Measurements from ENCODE around the gene C1QA. TPM values are rescaled to one million over a fixed set of nuclear protein-coding genes. Genes with fewer than 3 reads are reported as not detected.

C1QA gene
- total and polyA plus RNA-seq, 3 donors from 2014 or later = 8.7 to 142 (median 29.8) TPM

DNA sequence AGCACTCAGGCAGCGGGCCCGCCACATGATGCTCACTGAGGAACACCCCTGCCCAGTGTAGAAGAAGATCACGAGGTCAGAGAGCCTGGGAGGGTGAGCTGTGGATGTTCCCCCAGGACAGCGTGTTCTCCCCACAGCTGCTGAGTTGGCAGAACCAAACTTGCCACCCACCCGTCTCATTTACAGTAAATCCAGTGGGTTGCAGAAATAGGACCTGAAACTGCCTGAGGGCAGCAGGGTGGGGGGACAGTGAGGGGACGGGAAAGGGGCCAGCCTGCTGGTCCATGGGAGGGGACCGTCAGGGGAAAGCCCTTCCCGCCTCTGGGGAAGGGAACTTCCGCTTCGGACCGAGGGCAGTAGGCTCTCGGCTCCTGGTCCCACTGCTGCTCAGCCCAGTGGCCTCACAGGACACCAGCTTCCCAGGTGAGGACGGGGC is 16.5 kb downstream of the C1QA start, which contains the start of gene C1QB:
Gene C1QB (plus strand): TSS at position 356 of the 436 bp plus-strand sequence. CDS start 6,227 bp downstream, outside the sequence.
- no peaks in the 10 kb centered on the region for H3K36me3 ChIP-seq (ENCODE audit: low read depth, missing control alignments)
- H3K27me3 ChIP-seq = no peaks in the 10 kb centered on the region
- DNase-seq = peak; percentile 42
- TF ChIP-seq, protein P1, sequence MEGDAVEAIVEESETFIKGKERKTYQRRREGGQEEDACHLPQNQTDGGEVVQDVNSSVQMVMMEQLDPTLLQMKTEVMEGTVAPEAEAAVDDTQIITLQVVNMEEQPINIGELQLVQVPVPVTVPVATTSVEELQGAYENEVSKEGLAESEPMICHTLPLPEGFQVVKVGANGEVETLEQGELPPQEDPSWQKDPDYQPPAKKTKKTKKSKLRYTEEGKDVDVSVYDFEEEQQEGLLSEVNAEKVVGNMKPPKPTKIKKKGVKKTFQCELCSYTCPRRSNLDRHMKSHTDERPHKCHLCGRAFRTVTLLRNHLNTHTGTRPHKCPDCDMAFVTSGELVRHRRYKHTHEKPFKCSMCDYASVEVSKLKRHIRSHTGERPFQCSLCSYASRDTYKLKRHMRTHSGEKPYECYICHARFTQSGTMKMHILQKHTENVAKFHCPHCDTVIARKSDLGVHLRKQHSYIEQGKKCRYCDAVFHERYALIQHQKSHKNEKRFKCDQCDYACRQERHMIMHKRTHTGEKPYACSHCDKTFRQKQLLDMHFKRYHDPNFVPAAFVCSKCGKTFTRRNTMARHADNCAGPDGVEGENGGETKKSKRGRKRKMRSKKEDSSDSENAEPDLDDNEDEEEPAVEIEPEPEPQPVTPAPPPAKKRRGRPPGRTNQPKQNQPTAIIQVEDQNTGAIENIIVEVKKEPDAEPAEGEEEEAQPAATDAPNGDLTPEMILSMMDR (IDR thresholded peaks at IDR 0.05) = no peak
- TF ChIP-seq POLR2A (IDR thresholded peaks at IDR 0.05) = no peak
- H3K4me1 ChIP-seq = no peaks in the 10 kb centered on the region
- no peak within 1 kb of the TSS for H3K27ac ChIP-seq
- intact Hi-C loops (cut with DNase I; ENCODE audit: low total_unique reads) = no loop called here
- 68 to 71% methylated on average over 10 to 13 of the region's 13 CpGs for WGBS, 2 donors
- H3K4me3 ChIP-seq = peak within 1 kb of the TSS in 1 of 2 donors; percentile 17
- H3K9me3 ChIP-seq = no peaks in the 10 kb centered on the region

DNA sequence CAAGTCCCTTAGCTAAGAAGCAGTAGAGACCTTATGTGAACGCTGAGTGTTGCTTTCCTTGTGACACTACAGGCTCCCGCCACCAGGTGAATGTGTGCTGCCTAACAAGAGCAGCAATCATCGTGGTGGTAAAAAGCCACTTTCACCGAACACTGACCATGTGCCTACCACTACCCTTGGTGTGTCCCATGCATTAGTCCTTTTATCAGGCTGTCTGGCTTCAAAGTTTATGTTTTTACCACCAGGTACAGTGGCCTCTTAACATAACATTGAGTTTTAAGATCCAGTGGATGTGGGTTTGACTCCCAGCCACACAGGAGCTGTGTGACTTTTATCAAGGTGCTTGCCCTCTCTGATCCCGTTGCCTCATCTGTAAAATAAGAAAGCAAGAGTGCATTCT is 18.3 kb downstream of the C1QA start:
- Histone ChIP-seq H3K27ac (no peak overlapping the region), H3K27me3 (no peaks in the 10 kb centered on the region), H3K4me3 (no peak overlapping the region), H3K4me1 (no peaks in the 10 kb centered on the region), H3K36me3 (ENCODE audit: low read depth, missing control alignments) (no peaks in the 10 kb centered on the region), H3K9me3 (no peaks in the 10 kb centered on the region)
- intact Hi-C loops (cut with DNase I; ENCODE audit: low total_unique reads) = no loop called here
- 78% methylated on average over 5 of the region's 5 CpGs for WGBS, 2 donors
- DNase-seq = no peak
- TF ChIP-seq POLR2A (IDR thresholded peaks at IDR 0.05) = no peak
- TF ChIP-seq, protein P1 (IDR thresholded peaks at IDR 0.05) = no peak

DNA sequence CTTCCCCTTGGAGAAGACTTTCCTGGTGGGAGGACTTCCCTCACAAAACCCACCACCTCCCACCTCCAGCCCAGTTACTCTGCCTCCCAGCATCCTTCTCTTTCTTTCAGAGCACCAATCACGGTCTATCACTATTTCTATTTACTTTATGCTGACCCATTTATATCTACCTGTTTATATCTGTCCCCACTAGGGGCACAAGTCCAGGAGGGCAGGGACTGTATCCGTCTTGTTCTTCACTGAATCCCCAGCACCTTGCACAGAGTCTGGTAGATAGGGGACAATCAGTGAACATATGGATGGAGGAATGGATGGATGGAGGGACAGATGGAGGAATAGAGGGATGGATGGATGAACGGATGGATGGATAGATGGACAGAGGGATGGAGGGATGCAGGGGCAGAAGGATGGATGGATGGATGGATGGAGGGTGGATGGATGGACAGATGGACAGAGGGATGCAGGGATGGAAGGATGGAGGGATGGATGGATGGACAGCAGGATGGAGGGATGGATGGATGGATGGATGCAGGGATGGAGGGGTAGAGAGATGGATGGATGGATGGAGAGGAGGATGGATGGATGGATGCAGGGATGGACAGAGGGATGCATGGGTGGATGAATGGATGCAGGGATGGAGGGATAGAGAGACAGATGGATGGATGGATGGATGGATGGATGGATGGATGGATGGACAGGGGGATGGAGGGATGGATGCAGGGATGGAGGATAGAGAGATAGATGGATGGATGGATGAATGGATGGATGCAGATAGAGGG is 22.1 kb downstream of the C1QA start:
- TF ChIP-seq, protein P1 (IDR thresholded peaks at IDR 0.05) = no peak
- no peak for TF ChIP-seq POLR2A (IDR thresholded peaks at IDR 0.05)
- Histone ChIP-seq H3K4me1 (no peaks in the 10 kb centered on the region), H3K9me3 (no peaks in the 10 kb centered on the region), H3K27me3 (no peaks in the 10 kb centered on the region), H3K27ac (no peak overlapping the region), H3K4me3 (no peak overlapping the region), H3K36me3 (ENCODE audit: low read depth, missing control alignments) (no peaks in the 10 kb centered on the region)
- intact Hi-C loops (cut with DNase I; ENCODE audit: low total_unique reads) = no loop called here
- DNase-seq = no peak
- 82 to 89% methylated on average over 3 of the region's 3 CpGs for WGBS, 2 donors

DNA sequence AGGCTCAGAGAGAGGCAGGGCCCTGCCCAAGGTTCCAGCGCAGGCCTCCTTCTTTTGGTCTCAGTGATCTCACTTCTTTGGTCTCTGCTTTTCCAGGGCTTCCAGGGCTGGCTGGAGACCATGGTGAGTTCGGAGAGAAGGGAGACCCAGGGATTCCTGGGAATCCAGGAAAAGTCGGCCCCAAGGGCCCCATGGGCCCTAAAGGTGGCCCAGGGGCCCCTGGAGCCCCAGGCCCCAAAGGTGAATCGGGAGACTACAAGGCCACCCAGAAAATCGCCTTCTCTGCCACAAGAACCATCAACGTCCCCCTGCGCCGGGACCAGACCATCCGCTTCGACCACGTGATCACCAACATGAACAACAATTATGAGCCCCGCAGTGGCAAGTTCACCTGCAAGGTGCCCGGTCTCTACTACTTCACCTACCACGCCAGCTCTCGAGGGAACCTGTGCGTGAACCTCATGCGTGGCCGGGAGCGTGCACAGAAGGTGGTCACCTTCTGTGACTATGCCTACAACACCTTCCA is 24.4 kb downstream of the C1QA start:
- no peak overlapping the region for H3K4me3 ChIP-seq
- H3K9me3 ChIP-seq = no peaks in the 10 kb centered on the region
- WGBS, 2 donors = 94 to 95% methylated on average over 19 of the region's 19 CpGs
- DNase-seq = no peak
- intact Hi-C loops (cut with DNase I; ENCODE audit: low total_unique reads) = no loop called here
- TF ChIP-seq POLR2A (IDR thresholded peaks at IDR 0.05) = no peak
- TF ChIP-seq, protein P1 (IDR thresholded peaks at IDR 0.05) = no peak
- H3K4me1 ChIP-seq = no peaks in the 10 kb centered on the region
- no peaks in the 10 kb centered on the region for H3K36me3 ChIP-seq (ENCODE audit: low read depth, missing control alignments)
- no peaks in the 10 kb centered on the region for H3K27me3 ChIP-seq
- H3K27ac ChIP-seq = no peak overlapping the region
